SU-DHL-6 (cell line): ENCODE data around the gene EFCAB6.

Experiments used
- H2AFZ ChIP-seq: fragments of 200-600 bp; sonication (generic); 2 replicates; pipeline ENCODE4 v1.6.1; 2014; ENCODE audit warnings: low read depth, mild to moderate bottlenecking, moderate library complexity, mixed read lengths, antibody characterized with exemption, low read length; ENCODE audit not compliant: severe bottlenecking
- H3F3A ChIP-seq: fragments of 200-600 bp; shearing (Covaris generic); 2 replicates; pipeline ENCODE4 v1.6.0; 2016; ENCODE audit warnings: antibody characterized with exemption, mild to moderate bottlenecking; ENCODE audit not compliant: insufficient read depth
- H3K27ac ChIP-seq: fragments of 200-600 bp; sonication (generic); 2 replicates; pipeline ENCODE4 v1.5.1; 2016; ENCODE audit warnings: low read depth, mild to moderate bottlenecking, low read length, moderate library complexity, mixed read lengths
- H3K27me3 ChIP-seq: fragments of 200-600 bp; sonication (generic), shearing (Covaris generic); 2 replicates; pipeline ENCODE4 v1.6.0; 2014; ENCODE audit warnings: mild to moderate bottlenecking, low read length
- H3K36me3 ChIP-seq: fragments of 200-600 bp; sonication (generic); 2 replicates; pipeline ENCODE4 v1.6.1; 2014; ENCODE audit warnings: mild to moderate bottlenecking, low read length, mixed read lengths
- H3K4me2 ChIP-seq: fragments of 300-600, 200-600 bp; shearing (Covaris generic), sonication (generic); 2 replicates; pipeline ENCODE4 v1.6.0; 2014; ENCODE audit warnings: low read length, low read depth, mild to moderate bottlenecking; ENCODE audit not compliant: poor library complexity, severe bottlenecking
- H3K4me3 ChIP-seq: fragments of 200-600 bp; sonication (generic); 2 replicates; pipeline ENCODE4 v1.5.1; 2014; ENCODE audit warnings: antibody characterized with exemption, low read length, mild to moderate bottlenecking, mixed read lengths; ENCODE audit not compliant: insufficient read depth, poor library complexity, severe bottlenecking
- H3K79me2 ChIP-seq: fragments of 200-600 bp; sonication (generic); 2 replicates; pipeline ENCODE4 v1.6.1; 2014; ENCODE audit warnings: mild to moderate bottlenecking, low read length, moderate library complexity; ENCODE audit not compliant: insufficient read depth
- H3K9ac ChIP-seq: fragments of 200-600 bp; sonication (generic); 2 replicates; pipeline ENCODE4 v1.7.0; 2014; ENCODE audit warnings: mild to moderate bottlenecking, low read length
- H3K9me2 ChIP-seq: fragments of 200-600 bp; sonication (generic); replicated peaks from 2 replicates; pipeline ENCODE4 v1.6.1; 2014; ENCODE audit warnings: low read length; ENCODE audit not compliant: insufficient read depth
- H3K9me3 ChIP-seq: fragments of 200-600 bp; sonication (generic); 2 replicates; pipeline ENCODE4 v1.6.1; 2014; ENCODE audit warnings: low read length, mixed read lengths; ENCODE audit not compliant: insufficient read depth
- H4K20me1 ChIP-seq: fragments of 200-600 bp; sonication (generic); 2 replicates; pipeline ENCODE4 v1.6.1; 2014; ENCODE audit warnings: low read depth, mild to moderate bottlenecking, antibody characterized with exemption, low read length, moderate library complexity, mixed read lengths
- CTCF ChIP-seq: fragments of 200-600 bp; sonication (generic); IDR thresholded peaks from one replicate; pipeline ENCODE4 v1.5.1; 2017; ENCODE audit warnings: antibody characterized with exemption, mild to moderate bottlenecking, low read length, moderate library complexity; ENCODE audit not compliant: insufficient read depth, poor library complexity, severe bottlenecking
- EZH2phosphoT487 ChIP-seq: fragments of 200-600 bp; sonication (generic), shearing (Covaris generic); conservative IDR thresholded peaks from 2 replicates; pipeline ENCODE4 v1.6.1; 2018; ENCODE audit warnings: mild to moderate bottlenecking, antibody characterized with exemption, low read length, moderate library complexity, mixed read lengths

Gene EFCAB6

GRCh38 chr22:43484227-43484626 lies 327.9 kb downstream of the EFCAB6 start:
- Histone ChIP-seq H3K79me2 (no peaks in the 10 kb centered on the region), H3K27me3 (no peaks in the 10 kb centered on the region), H3K9ac (no peak overlapping the region), H4K20me1 (no peaks in the 10 kb centered on the region), H3K4me3 (no peak overlapping the region), H2AFZ (no peak overlapping the region), H3K27ac (no peak overlapping the region), H3K9me2 (no peaks in the 10 kb centered on the region), H3K9me3 (no peaks in the 10 kb centered on the region), H3K36me3 (no peaks in the 10 kb centered on the region), H3F3A (no peaks in the 10 kb centered on the region), H3K4me2 (no peak overlapping the region)
- TF ChIP-seq EZH2phosphoT487, result no peak
- no peak for TF ChIP-seq CTCF

- Histone ChIP-seq H3K9me3 (no peaks in the 10 kb centered on the region), H3K9me2 (no peaks in the 10 kb centered on the region), H3K36me3 (no peaks in the 10 kb centered on the region), H3K4me2 (no peak overlapping the region), H3K27ac (no peak overlapping the region), H2AFZ (no peak overlapping the region), H4K20me1 (no peaks in the 10 kb centered on the region), H3K79me2 (no peaks in the 10 kb centered on the region), H3K27me3 (no peaks in the 10 kb centered on the region), H3K9ac (no peak overlapping the region), H3K4me3 (no peak overlapping the region), H3F3A (no peaks in the 10 kb centered on the region)
- no peak for TF ChIP-seq CTCF
- TF ChIP-seq EZH2phosphoT487, result no peak
Observed at GRCh38 chr22:43483669-43484068, 328.4 kb downstream of the EFCAB6 start.

GRCh38 chr22:43483266-43483665 lies 328.8 kb downstream of the EFCAB6 start:
- no peaks in the 10 kb centered on the region for H4K20me1 ChIP-seq
- H3K27ac ChIP-seq, result no peak overlapping the region
- no peaks in the 10 kb centered on the region for H3K9me2 ChIP-seq
- H3K4me3 ChIP-seq, result no peak overlapping the region
- no peak overlapping the region for H3K4me2 ChIP-seq
- no peaks in the 10 kb centered on the region for H3K9me3 ChIP-seq
- H3K27me3 ChIP-seq, result no peaks in the 10 kb centered on the region
- no peaks in the 10 kb centered on the region for H3K79me2 ChIP-seq
- H3K9ac ChIP-seq, result no peak overlapping the region
- no peaks in the 10 kb centered on the region for H3K36me3 ChIP-seq
- no peaks in the 10 kb centered on the region for H3F3A ChIP-seq
- TF ChIP-seq CTCF, result no peak
- no peak for TF ChIP-seq EZH2phosphoT487
- H2AFZ ChIP-seq, result no peak overlapping the region

GRCh38 chr22:43482318-43482625 lies 329.8 kb downstream of the EFCAB6 start:
- H3K4me3 ChIP-seq, result no peak overlapping the region
- no peak overlapping the region for H3K4me2 ChIP-seq
- TF ChIP-seq EZH2phosphoT487 (no peak), CTCF (no peak)
- H3K27me3 ChIP-seq, result no peaks in the 10 kb centered on the region
- H3K9ac ChIP-seq, result no peak overlapping the region
- no peaks in the 10 kb centered on the region for H4K20me1 ChIP-seq
- H3K36me3 ChIP-seq, result no peaks in the 10 kb centered on the region
- H3K9me3 ChIP-seq, result no peaks in the 10 kb centered on the region
- no peaks in the 10 kb centered on the region for H3F3A ChIP-seq
- H3K27ac ChIP-seq, result no peak overlapping the region
- no peak overlapping the region for H2AFZ ChIP-seq
- no peaks in the 10 kb centered on the region for H3K9me2 ChIP-seq
- no peaks in the 10 kb centered on the region for H3K79me2 ChIP-seq
